ENCODE results near the gene MDM2. TPM values are rescaled to one million over a fixed set of nuclear protein-coding genes. Genes with fewer than 3 reads are reported as not detected.
"Not testable (repeated sequence)": the region's sequence is repeated elsewhere in the genome, so short reads cannot be mapped to it uniquely, and the experiment has no call there.

The MDM2 gene
- total RNA-seq, 1 experiment from 2014 or later = 85.5 TPM

GRCh38 chr12:68854554-68854953, 46.6 kb downstream of the MDM2 start:
- H3K4me3 ChIP-seq = no peak overlapping the region
- no peak for DNase-seq

GRCh38 chr12:68855111-68855510, 47.1 kb downstream of the MDM2 start:
- no peaks in the 10 kb centered on the region for H3K27me3 ChIP-seq
- H3K27ac ChIP-seq = no peak overlapping the region
- no peak for DNase-seq
- no peaks in the 10 kb centered on the region for H3K9me3 ChIP-seq (replicated peaks)
- no peak overlapping the region for H3K4me3 ChIP-seq
- no peaks in the 10 kb centered on the region for H3K4me1 ChIP-seq
- H3K36me3 ChIP-seq = no peaks in the 10 kb centered on the region

More at GRCh38 chr12:68854554-68854953, 46.6 kb downstream of the MDM2 start:
- H3K27me3 ChIP-seq = no peaks in the 10 kb centered on the region
- no peaks in the 10 kb centered on the region for H3K36me3 ChIP-seq
- no peak overlapping the region for H3K27ac ChIP-seq
- no peaks in the 10 kb centered on the region for H3K4me1 ChIP-seq
- H3K9me3 ChIP-seq (replicated peaks) = no peaks in the 10 kb centered on the region

DNA sequence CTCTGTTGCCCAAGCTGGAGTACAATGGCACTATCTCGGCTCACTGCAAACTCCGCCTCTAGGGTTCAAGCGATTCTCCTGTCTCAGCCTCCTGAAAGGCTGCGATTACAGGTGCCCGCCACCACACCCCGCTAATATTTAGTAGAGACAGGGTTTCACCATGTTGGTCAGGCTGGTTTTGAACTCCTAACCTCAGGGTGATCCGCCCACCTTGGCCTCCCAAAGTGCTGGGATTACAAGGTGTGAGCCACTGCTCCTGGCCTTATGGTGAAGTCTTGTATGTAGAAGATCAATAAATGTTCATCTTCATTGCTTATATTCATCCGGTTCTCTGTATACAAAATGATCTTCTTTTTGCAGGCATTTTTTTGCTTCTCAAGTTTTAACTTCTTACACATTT, 47.8 kb downstream of the MDM2 start:
- H3K9me3 ChIP-seq (replicated peaks) = no peaks in the 10 kb centered on the region
- H3K36me3 ChIP-seq = no peaks in the 10 kb centered on the region
- H3K4me1 ChIP-seq = no peaks in the 10 kb centered on the region
- H3K4me3 ChIP-seq = no peak overlapping the region
- no peaks in the 10 kb centered on the region for H3K27me3 ChIP-seq
- DNase-seq = no peak
- H3K27ac ChIP-seq = no peak overlapping the region

DNA sequence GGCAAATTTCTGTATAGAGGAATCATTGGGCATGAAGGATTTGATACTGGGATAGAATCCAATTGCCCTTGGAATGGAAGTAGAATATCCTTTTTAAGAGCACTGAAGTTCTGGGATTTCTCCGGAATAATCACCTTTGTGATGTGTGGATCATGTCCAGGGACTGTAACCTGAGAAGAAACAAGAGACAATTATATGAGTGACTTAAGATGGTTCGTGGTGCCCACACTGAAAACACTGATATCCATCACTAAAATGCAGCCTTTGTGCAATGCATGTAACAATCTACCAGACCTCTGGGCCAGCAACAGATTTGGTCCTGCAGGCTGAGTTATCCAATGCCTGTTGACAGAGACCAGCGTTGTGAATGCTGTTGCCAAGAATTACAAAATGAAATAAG, 48.5 kb downstream of the MDM2 start:
- Histone ChIP-seq H3K27ac (no peak overlapping the region), H3K4me3 (no peak overlapping the region), H3K9me3 (replicated peaks) (no peaks in the 10 kb centered on the region), H3K27me3 (no peaks in the 10 kb centered on the region), H3K36me3 (no peaks in the 10 kb centered on the region), H3K4me1 (no peaks in the 10 kb centered on the region)
- DNase-seq = no peak

DNA sequence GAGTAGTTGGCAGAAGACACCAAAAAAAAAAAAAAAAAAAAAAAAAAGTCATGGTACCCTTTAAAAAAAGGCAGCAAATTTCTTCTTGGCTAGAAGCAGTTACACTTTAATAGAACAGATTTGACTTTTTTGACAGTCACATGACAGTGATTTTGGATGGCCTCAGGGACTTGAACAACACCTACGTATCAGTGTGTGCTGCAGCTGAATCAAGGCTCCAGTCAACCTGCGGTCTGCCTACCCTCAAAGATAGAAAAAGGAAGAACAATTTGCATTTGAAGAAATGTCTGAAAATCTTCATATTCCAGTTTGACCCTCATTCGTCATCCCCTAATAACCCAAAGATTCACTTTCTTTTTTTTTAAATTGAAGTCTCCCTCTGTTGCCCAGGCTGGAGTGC, 53.9 kb downstream of the MDM2 start:
- H3K36me3 ChIP-seq = no peaks in the 10 kb centered on the region
- no peaks in the 10 kb centered on the region for H3K4me1 ChIP-seq
- no peak overlapping the region for H3K4me3 ChIP-seq
- H3K27me3 ChIP-seq = no peaks in the 10 kb centered on the region
- no peak for DNase-seq
- H3K27ac ChIP-seq = no peak overlapping the region
- no peaks in the 10 kb centered on the region for H3K9me3 ChIP-seq (replicated peaks)

DNA sequence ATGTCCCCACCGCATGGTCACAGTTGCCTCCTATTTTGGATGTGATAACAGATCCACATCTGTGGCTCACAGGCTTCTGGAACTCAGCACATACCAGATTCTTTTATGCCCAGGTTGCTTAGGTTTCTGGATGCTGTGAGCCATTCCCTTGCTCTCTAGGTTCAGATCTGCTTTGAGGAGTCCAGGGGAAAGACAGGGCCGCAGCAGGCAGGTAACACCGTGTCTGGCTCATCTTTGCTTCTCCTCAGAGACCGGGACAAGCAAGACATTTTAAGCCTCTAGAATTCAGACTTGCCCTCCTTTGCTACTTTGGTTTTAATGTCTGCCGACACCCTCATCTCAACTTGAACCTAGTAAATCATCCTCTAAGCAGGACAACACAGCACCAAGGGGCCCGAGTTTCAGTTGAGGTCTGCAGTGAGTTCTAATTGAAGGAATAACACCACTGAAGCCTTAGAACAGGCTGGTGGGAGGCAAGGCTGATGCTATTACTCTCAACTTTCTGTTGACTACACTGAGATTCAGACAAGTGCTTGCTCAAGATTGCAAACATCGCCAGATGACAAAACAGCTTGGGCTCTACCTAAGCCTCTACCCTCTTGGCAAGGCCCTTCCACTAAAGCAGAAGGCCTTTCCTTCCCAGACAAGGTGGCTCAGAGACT, 55.3 kb downstream of the MDM2 start:
- Histone ChIP-seq H3K9me3 (replicated peaks) (no peaks in the 10 kb centered on the region), H3K4me3 (no peak overlapping the region), H3K4me1 (no peaks in the 10 kb centered on the region), H3K27me3 (no peaks in the 10 kb centered on the region), H3K36me3 (no peaks in the 10 kb centered on the region), H3K27ac (no peak overlapping the region)
- no peak for DNase-seq

- not testable (repeated sequence) for H3K9me3 ChIP-seq (replicated peaks); H3K27ac ChIP-seq; H3K27me3 ChIP-seq; H3K4me3 ChIP-seq; H3K36me3 ChIP-seq; H3K4me1 ChIP-seq
- peak; percentile 26 to 63 for DNase-seq
These were observed 56.0 kb downstream of the MDM2 start for GRCh38 chr12:68863886-68864454.

GRCh38 chr12:68864604-68865003, 56.6 kb downstream of the MDM2 start:
- Histone ChIP-seq H3K27ac (no peak overlapping the region), H3K4me1 (no peaks in the 10 kb centered on the region), H3K9me3 (replicated peaks) (no peaks in the 10 kb centered on the region), H3K36me3 (no peaks in the 10 kb centered on the region), H3K4me3 (no peak overlapping the region), H3K27me3 (no peaks in the 10 kb centered on the region)
- DNase-seq = no peak

DNA sequence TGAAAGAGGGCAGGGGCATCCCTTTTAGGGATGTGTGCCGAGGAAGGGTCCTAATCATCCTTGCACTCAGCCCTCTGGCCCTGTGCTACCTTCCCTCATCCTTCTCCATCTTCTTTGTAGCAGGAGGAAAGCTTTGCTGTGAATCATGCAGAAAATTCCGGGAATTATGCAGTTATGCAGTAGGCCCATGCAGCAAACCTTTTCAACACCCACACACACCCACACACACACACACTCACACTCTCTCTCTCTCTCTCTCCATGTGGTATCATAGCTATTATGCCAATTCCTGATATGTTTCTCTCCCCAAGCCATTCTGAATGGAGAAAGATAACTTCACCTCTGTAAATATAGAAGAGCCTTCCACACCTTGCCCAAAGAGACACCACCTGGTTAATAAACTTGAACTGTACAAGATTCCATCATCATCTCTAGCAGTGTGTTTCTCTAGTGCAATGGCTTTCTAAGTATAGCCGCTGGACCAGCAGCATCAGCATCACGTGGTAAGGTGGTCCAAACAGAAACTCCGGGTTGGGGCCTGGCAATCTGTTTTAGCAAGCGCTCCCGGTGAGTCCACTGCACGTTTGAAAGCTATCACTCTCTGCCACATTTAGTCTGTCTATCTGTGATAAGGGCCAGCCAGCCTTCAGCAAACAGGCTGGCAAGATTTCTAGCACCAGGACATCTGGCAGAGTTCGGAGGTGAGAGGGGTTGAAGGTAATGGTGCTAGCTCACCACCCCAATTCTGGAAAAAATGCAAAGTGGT, 57.6 kb downstream of the MDM2 start:
- no peak overlapping the region for H3K4me3 ChIP-seq
- no peak overlapping the region for H3K27ac ChIP-seq
- DNase-seq = no peak
- H3K4me1 ChIP-seq = no peaks in the 10 kb centered on the region
- H3K27me3 ChIP-seq = no peaks in the 10 kb centered on the region
- H3K9me3 ChIP-seq (replicated peaks) = no peaks in the 10 kb centered on the region
- H3K36me3 ChIP-seq = no peaks in the 10 kb centered on the region

DNA sequence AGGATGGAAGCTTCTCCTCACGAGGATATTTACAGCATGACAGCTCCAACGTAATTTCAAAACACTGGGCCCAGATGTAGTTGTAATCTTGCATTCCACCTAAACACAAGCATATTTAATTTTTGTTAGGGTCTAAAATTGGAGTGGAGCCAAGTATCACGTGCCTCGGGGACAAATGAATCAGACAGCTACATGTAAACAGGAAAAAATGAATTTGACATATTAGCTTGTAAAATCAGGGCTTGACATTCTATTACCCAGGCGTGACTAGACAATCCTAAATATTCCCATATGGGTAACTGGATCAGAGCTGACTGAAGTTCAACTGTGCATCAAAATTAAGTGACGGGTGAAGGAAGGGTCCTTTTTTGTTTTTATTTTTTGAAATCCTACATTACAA, 59.0 kb downstream of the MDM2 start:
- Histone ChIP-seq H3K36me3 (no peaks in the 10 kb centered on the region), H3K4me3 (no peak overlapping the region), H3K9me3 (replicated peaks) (no peaks in the 10 kb centered on the region), H3K4me1 (no peaks in the 10 kb centered on the region), H3K27ac (no peak overlapping the region), H3K27me3 (no peaks in the 10 kb centered on the region)
- DNase-seq = no peak

GRCh38 chr12:68867606-68868005, 59.6 kb downstream of the MDM2 start:
- H3K9me3 ChIP-seq (replicated peaks) = no peaks in the 10 kb centered on the region
- H3K27ac ChIP-seq = no peak overlapping the region
- no peaks in the 10 kb centered on the region for H3K36me3 ChIP-seq
- no peak overlapping the region for H3K4me3 ChIP-seq
- H3K27me3 ChIP-seq = no peaks in the 10 kb centered on the region
- no peaks in the 10 kb centered on the region for H3K4me1 ChIP-seq
- DNase-seq = no peak

GRCh38 chr12:68868043-68868790, 60.2 kb downstream of the MDM2 start:
- no peaks in the 10 kb centered on the region for H3K9me3 ChIP-seq (replicated peaks)
- DNase-seq = no peak
- no peaks in the 10 kb centered on the region for H3K27me3 ChIP-seq
- H3K4me3 ChIP-seq = no peak overlapping the region
- no peaks in the 10 kb centered on the region for H3K4me1 ChIP-seq
- no peaks in the 10 kb centered on the region for H3K36me3 ChIP-seq
- H3K27ac ChIP-seq = no peak overlapping the region

DNA sequence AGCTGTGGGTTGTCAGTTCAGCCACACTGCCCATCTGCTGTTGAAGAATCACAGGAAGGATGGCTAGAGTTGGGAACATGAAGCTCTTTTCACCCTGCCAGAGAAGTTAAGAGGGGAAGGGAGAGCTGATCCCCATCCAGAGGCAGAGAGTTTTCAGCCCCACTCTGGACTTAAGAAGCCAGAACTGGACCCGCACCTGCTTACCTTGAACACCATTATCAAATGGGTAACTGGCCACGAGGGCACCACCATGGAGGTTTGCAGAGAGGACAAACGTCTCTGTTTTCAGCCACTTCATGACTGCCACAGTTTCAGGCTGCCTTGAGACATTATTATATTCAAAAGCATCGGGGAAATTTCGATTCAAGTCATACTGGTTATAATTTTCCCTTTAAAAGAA, 62.0 kb downstream of the MDM2 start:
- Histone ChIP-seq H3K9me3 (replicated peaks) (no peaks in the 10 kb centered on the region), H3K4me3 (no peak overlapping the region), H3K27me3 (no peaks in the 10 kb centered on the region), H3K4me1 (no peaks in the 10 kb centered on the region), H3K36me3 (no peaks in the 10 kb centered on the region), H3K27ac (no peak overlapping the region)
- no peak for DNase-seq

- Histone ChIP-seq H3K4me1 (no peaks in the 10 kb centered on the region), H3K27ac (no peak overlapping the region)
These were observed 62.5 kb downstream of the MDM2 start for GRCh38 chr12:68870443-68870842.

GRCh38 chr12:68871396-68871795, 63.4 kb downstream of the MDM2 start:
- Histone ChIP-seq H3K27ac (no peak overlapping the region), H3K9me3 (replicated peaks) (no peaks in the 10 kb centered on the region), H3K36me3 (no peaks in the 10 kb centered on the region), H3K27me3 (no peaks in the 10 kb centered on the region), H3K4me3 (no peak overlapping the region), H3K4me1 (no peaks in the 10 kb centered on the region)
- no peak for DNase-seq

More at GRCh38 chr12:68870443-68870842, 62.5 kb downstream of the MDM2 start:
- Histone ChIP-seq H3K36me3 (no peaks in the 10 kb centered on the region), H3K4me3 (no peak overlapping the region), H3K27me3 (no peaks in the 10 kb centered on the region), H3K9me3 (replicated peaks) (no peaks in the 10 kb centered on the region)
- DNase-seq = no peak
